Ishikawa (cell line): ENCODE measurements around the gene VIPR2.

ENCODE experiments used
- CEBPB ChIP-seq: IDR thresholded peaks from 2 replicates; pipeline ENCODE4 v1.6.1; 2012
- CREB1 ChIP-seq: IDR thresholded peaks from 2 replicates; pipeline ENCODE4 v1.6.1; 2012; ENCODE audit warnings: low read depth
- EGR1 ChIP-seq: IDR thresholded peaks from 2 replicates; pipeline ENCODE4 v1.6.1; 2012
- EP300 ChIP-seq: IDR thresholded peaks from 2 replicates; pipeline ENCODE4 v1.6.1; 2012; ENCODE audit warnings: borderline replicate concordance
- FOXM1 ChIP-seq: IDR thresholded peaks from 2 replicates; pipeline ENCODE4 v1.6.1; 2012; ENCODE audit warnings: low read depth, borderline replicate concordance
- NFIC ChIP-seq: IDR thresholded peaks from 2 replicates; pipeline ENCODE4 v1.6.1; 2012
- RAD21 ChIP-seq: IDR thresholded peaks from 2 replicates; pipeline ENCODE4 v1.6.1; 2012; ENCODE audit warnings: low read depth
- TAF1 ChIP-seq: IDR thresholded peaks from 2 replicates; pipeline ENCODE4 v1.6.1; 2012; ENCODE audit warnings: low read depth, mild to moderate bottlenecking
- TCF12 ChIP-seq: IDR thresholded peaks from 2 replicates; pipeline ENCODE4 v1.6.1; 2012; ENCODE audit warnings: low read depth
- TEAD4 ChIP-seq: IDR thresholded peaks from 2 replicates; pipeline ENCODE4 v1.6.1; 2012
- YY1 ChIP-seq: IDR thresholded peaks from 2 replicates; pipeline ENCODE4 v1.6.1; 2012; ENCODE audit warnings: low read depth
- ZBTB7A ChIP-seq: IDR thresholded peaks from 2 replicates; pipeline ENCODE4 v1.6.1; 2012; ENCODE audit warnings: low read depth
- TF ChIP-seq, protein P1 (sequence below): IDR thresholded peaks from 2 replicates; pipeline ENCODE4 v1.6.1; 2012
- TF ChIP-seq, protein P2 (sequence below): IDR thresholded peaks from 2 replicates; pipeline ENCODE4 v1.6.1; 2012; ENCODE audit warnings: low read depth, mild to moderate bottlenecking
- TF ChIP-seq, protein P3 (sequence below): IDR thresholded peaks from 2 replicates; pipeline ENCODE4 v1.6.1; 2012

Gene VIPR2

DNA sequence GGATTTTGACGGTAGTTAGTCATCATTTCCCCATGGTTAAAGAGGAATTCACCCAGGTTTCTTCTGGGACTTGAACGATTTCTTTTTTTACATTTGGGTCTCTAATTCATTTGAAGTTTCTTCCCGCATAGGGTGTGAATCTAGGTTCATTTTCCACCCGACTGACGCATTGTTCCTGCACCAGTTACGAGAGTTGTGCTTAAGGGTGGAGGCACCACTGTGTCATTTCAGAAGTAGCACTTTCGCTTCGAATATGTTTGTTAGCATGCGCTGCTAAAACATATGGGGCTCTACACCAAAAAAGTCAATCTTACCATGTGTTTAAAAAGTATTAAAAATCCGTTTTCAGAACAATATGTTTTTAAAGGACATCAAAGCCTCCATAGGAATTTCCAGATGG is 140.3 kb downstream of the VIPR2 start:
- TF ChIP-seq EP300 (no peak), NFIC (no peak), TEAD4 (no peak), YY1 (no peak)
- TF ChIP-seq, protein P1, sequence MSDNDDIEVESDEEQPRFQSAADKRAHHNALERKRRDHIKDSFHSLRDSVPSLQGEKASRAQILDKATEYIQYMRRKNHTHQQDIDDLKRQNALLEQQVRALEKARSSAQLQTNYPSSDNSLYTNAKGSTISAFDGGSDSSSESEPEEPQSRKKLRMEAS: no peak

DNA sequence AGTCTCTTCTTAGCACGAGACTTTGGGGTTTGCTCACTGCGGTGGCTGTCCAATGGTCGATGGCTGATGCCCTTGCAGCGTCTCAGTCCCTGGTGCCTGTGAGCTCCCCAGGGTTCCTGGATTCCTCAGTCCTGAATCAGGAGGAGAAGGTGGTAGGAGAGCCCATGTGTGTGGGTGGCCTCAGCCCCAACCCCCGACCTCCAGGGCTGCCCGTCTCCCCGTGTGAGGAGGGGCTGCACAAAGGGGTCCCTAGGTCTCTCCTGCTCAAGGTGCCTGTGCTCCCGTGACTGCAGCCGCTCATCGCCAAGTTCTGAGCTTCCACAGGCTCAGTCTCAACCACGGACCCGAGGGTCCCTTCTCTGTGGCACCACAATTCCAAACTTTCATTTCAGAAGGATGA is 142.9 kb downstream of the VIPR2 start:
- no peak for TF ChIP-seq CEBPB
- no peak for TF ChIP-seq NFIC
- TF ChIP-seq, protein P1: no peak
- no peak for TF ChIP-seq EP300
- TF ChIP-seq CREB1: no peak
- no peak for TF ChIP-seq TEAD4
- TF ChIP-seq, protein P2, sequence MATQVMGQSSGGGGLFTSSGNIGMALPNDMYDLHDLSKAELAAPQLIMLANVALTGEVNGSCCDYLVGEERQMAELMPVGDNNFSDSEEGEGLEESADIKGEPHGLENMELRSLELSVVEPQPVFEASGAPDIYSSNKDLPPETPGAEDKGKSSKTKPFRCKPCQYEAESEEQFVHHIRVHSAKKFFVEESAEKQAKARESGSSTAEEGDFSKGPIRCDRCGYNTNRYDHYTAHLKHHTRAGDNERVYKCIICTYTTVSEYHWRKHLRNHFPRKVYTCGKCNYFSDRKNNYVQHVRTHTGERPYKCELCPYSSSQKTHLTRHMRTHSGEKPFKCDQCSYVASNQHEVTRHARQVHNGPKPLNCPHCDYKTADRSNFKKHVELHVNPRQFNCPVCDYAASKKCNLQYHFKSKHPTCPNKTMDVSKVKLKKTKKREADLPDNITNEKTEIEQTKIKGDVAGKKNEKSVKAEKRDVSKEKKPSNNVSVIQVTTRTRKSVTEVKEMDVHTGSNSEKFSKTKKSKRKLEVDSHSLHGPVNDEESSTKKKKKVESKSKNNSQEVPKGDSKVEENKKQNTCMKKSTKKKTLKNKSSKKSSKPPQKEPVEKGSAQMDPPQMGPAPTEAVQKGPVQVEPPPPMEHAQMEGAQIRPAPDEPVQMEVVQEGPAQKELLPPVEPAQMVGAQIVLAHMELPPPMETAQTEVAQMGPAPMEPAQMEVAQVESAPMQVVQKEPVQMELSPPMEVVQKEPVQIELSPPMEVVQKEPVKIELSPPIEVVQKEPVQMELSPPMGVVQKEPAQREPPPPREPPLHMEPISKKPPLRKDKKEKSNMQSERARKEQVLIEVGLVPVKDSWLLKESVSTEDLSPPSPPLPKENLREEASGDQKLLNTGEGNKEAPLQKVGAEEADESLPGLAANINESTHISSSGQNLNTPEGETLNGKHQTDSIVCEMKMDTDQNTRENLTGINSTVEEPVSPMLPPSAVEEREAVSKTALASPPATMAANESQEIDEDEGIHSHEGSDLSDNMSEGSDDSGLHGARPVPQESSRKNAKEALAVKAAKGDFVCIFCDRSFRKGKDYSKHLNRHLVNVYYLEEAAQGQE: no peak
- no peak for TF ChIP-seq TCF12
- no peak for TF ChIP-seq ZBTB7A
- TF ChIP-seq TAF1: no peak
- TF ChIP-seq YY1: no peak
- no peak for TF ChIP-seq RAD21
- TF ChIP-seq EGR1: no peak
- TF ChIP-seq, protein P3, sequence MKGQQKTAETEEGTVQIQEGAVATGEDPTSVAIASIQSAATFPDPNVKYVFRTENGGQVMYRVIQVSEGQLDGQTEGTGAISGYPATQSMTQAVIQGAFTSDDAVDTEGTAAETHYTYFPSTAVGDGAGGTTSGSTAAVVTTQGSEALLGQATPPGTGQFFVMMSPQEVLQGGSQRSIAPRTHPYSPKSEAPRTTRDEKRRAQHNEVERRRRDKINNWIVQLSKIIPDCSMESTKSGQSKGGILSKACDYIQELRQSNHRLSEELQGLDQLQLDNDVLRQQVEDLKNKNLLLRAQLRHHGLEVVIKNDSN: no peak
- TF ChIP-seq FOXM1: no peak

DNA sequence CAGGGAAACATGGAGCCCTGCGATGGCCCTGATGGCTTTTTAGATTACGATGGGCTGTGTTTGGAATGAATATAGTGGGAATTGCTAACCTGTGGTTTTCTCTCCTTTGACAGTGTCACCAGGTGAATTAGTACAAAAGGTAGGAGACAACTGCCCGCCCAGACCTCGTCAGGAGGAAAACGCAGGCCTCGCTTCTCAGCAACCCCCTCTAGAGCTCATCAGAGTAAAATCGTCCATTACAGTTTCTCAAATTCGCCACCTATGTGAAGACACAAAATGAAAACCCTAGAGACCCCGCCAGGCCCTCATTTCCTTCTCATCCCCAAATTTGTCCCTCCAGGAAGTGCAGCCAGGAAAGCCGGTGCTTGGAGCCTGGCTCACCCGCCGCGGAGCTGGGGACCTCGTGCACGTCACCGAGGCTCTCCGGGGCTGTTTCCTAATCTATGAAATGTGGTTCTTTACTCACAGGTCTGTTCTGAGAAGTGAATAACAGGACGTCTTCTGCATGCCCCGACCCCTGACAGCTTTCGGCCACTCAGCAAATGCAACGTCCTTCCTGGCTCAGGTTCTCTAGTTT is 143.7 kb downstream of the VIPR2 start:
- TF ChIP-seq RAD21 (no peak), EGR1 (no peak), ZBTB7A (no peak), YY1 (no peak), TCF12 (no peak), NFIC (no peak), TEAD4 (no peak)

DNA sequence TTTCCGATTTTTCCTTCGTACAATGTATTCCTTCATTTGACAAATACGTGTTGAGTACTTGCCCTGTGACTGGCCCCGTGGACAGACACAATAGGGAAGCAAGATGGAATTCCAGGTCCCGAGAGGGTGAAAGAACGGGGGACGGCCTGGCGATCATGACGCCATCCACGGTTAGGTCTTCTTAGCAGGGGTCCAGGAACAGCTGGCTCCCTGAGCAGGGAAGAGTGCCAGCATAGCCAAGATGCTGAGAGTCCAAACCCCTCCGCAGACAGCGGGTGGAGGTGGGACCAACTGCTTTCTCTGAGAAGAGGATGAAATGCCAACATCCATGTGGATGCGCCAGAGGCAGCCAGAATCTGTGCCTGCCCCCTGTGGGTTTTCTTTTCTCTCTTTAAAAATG is 144.6 kb downstream of the VIPR2 start:
- no peak for TF ChIP-seq FOXM1
- TF ChIP-seq, protein P3: no peak
- no peak for TF ChIP-seq TCF12
- TF ChIP-seq, protein P1: no peak
- no peak for TF ChIP-seq TEAD4
- TF ChIP-seq, protein P2: no peak

DNA sequence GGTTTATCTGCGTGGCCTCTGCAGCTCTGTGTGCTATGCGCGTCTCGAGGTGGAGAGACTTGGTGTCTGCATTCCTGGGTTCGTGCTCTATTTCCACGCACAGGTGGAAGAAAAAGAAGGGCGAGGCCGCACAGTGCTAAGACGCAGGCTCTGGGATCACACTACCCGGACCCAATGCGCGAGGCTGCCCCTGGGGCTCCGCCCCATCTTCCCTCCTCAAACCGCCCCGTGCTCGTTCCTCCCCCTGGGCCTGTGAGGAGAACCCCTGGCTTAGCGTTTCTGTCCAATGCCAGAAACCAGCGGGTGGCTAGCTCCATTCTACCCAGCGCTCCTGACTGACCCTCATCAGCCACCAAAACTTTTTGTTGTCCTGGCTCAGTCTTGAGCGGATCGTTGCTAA is 145.2 kb downstream of the VIPR2 start:
- 0 out of 2 replicates have a peak, but pooled peaks have one; percentile 22 for TF ChIP-seq NFIC
- no peak for TF ChIP-seq TAF1

DNA sequence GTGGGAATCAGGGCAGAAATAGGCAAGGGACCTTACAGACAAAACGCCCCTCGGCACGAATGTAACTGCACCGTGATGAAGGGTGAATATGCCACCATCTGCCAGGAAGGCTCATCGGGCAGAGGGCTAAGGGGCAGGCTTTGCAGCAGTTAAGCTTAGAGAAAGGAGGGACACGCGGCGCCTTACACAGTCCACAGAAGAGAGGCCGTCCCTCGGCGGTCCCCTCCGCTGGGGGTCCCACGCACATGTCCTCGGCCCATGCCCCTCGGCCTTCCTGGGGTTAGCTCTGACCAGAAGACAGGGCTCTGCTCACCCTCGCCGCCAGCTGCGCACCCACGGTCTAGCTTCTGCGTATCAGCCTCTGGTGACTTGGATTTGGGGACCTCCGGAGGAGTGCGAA is 147.2 kb downstream of the VIPR2 start:
- TF ChIP-seq TEAD4 (no peak), TAF1 (no peak), FOXM1 (no peak), TCF12 (no peak), CEBPB (no peak), NFIC (no peak)
- TF ChIP-seq, protein P3: no peak
- TF ChIP-seq, protein P1: no peak
